ENCODE measurements around the gene EFTUD2. TPM values are rescaled to one million over a fixed set of nuclear protein-coding genes. Genes with fewer than 3 reads are reported as not detected.

EFTUD2 gene
- total and polyA plus RNA-seq, 2 of the 8 experiments (the other 6 are each of a cell fraction or from before 2014, with no cell fraction given): 118 to 195 TPM

DNA sequence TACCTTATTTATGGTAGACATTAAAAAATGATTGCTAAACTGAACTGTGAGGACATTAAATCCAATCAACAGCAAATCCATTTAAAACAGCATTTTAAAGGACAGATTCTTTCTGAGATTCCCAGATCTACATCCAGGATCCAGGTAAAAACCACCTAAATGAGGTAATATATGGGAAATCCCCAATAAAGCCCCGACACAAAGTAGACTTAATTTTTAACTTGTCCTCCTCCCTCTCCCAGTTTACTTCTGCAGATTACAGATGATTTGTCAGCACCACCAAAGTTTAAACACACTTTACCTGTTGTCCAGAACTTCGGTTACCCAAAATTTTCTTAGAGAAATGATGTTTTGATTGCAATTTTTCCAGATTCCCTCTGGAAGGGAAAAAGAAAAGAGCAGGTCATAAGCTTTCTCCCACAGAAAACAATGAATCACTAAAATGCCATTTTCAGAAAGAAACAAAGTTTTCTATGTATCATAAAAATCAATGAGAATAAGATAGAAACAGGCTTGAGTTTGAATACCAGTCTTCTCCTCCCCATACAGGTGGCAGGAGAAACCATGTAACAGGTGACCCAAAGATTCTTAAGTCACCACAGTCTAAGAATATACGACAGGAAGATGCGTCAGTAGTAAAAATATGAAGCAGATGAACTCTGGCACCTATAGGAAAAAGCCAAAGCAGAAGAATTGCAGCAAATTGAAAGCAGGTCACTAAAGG, 92.0 kb downstream of the EFTUD2 start (continued):
- TF ChIP-seq, protein P1, sequence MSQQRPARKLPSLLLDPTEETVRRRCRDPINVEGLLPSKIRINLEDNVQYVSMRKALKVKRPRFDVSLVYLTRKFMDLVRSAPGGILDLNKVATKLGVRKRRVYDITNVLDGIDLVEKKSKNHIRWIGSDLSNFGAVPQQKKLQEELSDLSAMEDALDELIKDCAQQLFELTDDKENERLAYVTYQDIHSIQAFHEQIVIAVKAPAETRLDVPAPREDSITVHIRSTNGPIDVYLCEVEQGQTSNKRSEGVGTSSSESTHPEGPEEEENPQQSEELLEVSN (IDR thresholded peaks at IDR 0.05): no peak
- TF ChIP-seq SP1 (IDR thresholded peaks at IDR 0.05; ENCODE audit: low read depth, low read length) (no peak), JUND (IDR thresholded peaks at IDR 0.05; ENCODE audit: low read length) (no peak), TEAD4 (IDR thresholded peaks at IDR 0.05; ENCODE audit: low read depth, low read length) (no peak), CBX8 (IDR thresholded peaks at IDR 0.05; ENCODE audit: borderline replicate concordance, low read depth, low read length) (no peak)
